ENCODE measurements around the gene RCCD1.
A peak's percentile ranks its signal among the peaks of the same experiment; 100 is the strongest.
"Not testable (repeated sequence)": the region's sequence is repeated elsewhere in the genome, so short reads cannot be mapped to it uniquely, and the experiment has no call there.

Gene RCCD1

GRCh38 chr15:90918034-90918788 is 36.5 kb upstream of the RCCD1 start:
- DNase-seq (ENCODE audit: low read depth in 3 of 3), result no peak

- no peak for DNase-seq (ENCODE audit: low read depth in 3 of 3)
These were observed 35.8 kb upstream of the RCCD1 start for GRCh38 chr15:90918835-90919234.

GRCh38 chr15:90921887-90922286 is 32.8 kb upstream of the RCCD1 start:
- no peak for DNase-seq (ENCODE audit: low read depth in 3 of 3)

GRCh38 chr15:90922712-90923322 is 31.9 kb upstream of the RCCD1 start:
- DNase-seq (ENCODE audit: low read depth in 3 of 3), result not testable (repeated sequence)

GRCh38 chr15:90924375-90924774 is 30.3 kb upstream of the RCCD1 start:
- no peak for DNase-seq (ENCODE audit: low read depth in 3 of 3)

GRCh38 chr15:90926766-90927165 is 27.9 kb upstream of the RCCD1 start:
- DNase-seq (ENCODE audit: low read depth in 3 of 3), result not testable (repeated sequence)

GRCh38 chr15:90928106-90928505 is 26.6 kb upstream of the RCCD1 start:
- not testable (repeated sequence) for DNase-seq (ENCODE audit: low read depth in 3 of 3)

GRCh38 chr15:90929246-90930019 is 25.3 kb upstream of the RCCD1 start:
- DNase-seq (ENCODE audit: low read depth in 3 of 3), result no peak

GRCh38 chr15:90930861-90931574 is 23.7 kb upstream of the RCCD1 start:
- DNase-seq (ENCODE audit: low read depth in 3 of 3), result no peak

GRCh38 chr15:90931575-90931827 is 23.2 kb upstream of the RCCD1 start:
- DNase-seq (ENCODE audit: low read depth in 3 of 3), result no peak

GRCh38 chr15:90931828-90932659 is 22.6 kb upstream of the RCCD1 start, which contains the start of gene HDDC3:
Gene HDDC3, minus strand, starts transcription at chr15:90932549. Its CDS starts 9 bp downstream, at chr15:90932540.
- DNase-seq (ENCODE audit: low read depth in 3 of 3), result peak; percentile 81 to 89 (median 85)

GRCh38 chr15:90932660-90932991 is 22.1 kb upstream of the RCCD1 start:
- DNase-seq (ENCODE audit: low read depth in 3 of 3), result no peak

- no peak for DNase-seq (ENCODE audit: low read depth in 3 of 3)
These were observed 21.4 kb upstream of the RCCD1 start for GRCh38 chr15:90933301-90933700.

GRCh38 chr15:90934256-90934948 is 20.3 kb upstream of the RCCD1 start:
- DNase-seq (ENCODE audit: low read depth in 3 of 3), result peak; percentile 60 to 87 (median 80)

- DNase-seq (ENCODE audit: low read depth in 3 of 3), result peak; percentile 89 to 98 (median 94)
These were observed 19.5 kb upstream of the RCCD1 start, which contains the start of gene UNC45A for GRCh38 chr15:90934949-90935751. Gene UNC45A, plus strand, starts transcription at chr15:90935285. Its CDS starts 40 bp downstream, at chr15:90935325.

GRCh38 chr15:90936823-90937222 is 17.9 kb upstream of the RCCD1 start:
- DNase-seq (ENCODE audit: low read depth in 3 of 3), result no peak

GRCh38 chr15:90938261-90938660 is 16.4 kb upstream of the RCCD1 start:
- DNase-seq (ENCODE audit: low read depth in 3 of 3), result no peak

- no peak for DNase-seq (ENCODE audit: low read depth in 3 of 3)
These were observed 14.9 kb upstream of the RCCD1 start for GRCh38 chr15:90939756-90940155.

- no peak for DNase-seq (ENCODE audit: low read depth in 3 of 3)
These were observed 13.6 kb upstream of the RCCD1 start for GRCh38 chr15:90941038-90941437.

All from stimulated activated CD4-positive, alpha-beta T cell treated with anti-CD3 and anti-CD28 coated beads, TNF-alpha, amount 100 ng/mL, for 48 hours (primary cell).